Large intestine (tissue), 3 donors: ENCODE data around the gene EFHC1. TPM values are rescaled to one million over a fixed set of nuclear protein-coding genes. Genes with fewer than 3 reads are reported as not detected.
A peak's percentile ranks its signal among the peaks of the same experiment; 100 is the strongest.

ENCODE experiments used
- DNase-seq, 2 donors: peaks; one replicate each; pipeline versions ENCODE4 v3.0.0 to v3.0.0-alpha.2; 2013
- H3K27ac ChIP-seq: one replicate; pipeline ENCODE4 v1.5.1; 2013; ENCODE audit warnings: low read length
- H3K27me3 ChIP-seq: 2 replicates; pipeline ENCODE4 v1.6.1; 2013; ENCODE audit warnings: low read length; ENCODE audit not compliant: control insufficient read depth, insufficient read depth
- H3K36me3 ChIP-seq: 2 replicates; pipeline ENCODE4 v1.6.1; 2013; ENCODE audit warnings: low read length; ENCODE audit not compliant: control insufficient read depth, insufficient read depth
- H3K4me1 ChIP-seq: one replicate; pipeline ENCODE4 v1.6.1; 2013; ENCODE audit warnings: low read length; ENCODE audit not compliant: control insufficient read depth, insufficient read depth
- H3K4me3 ChIP-seq: one replicate; pipeline ENCODE4 v1.5.1; 2013; ENCODE audit warnings: low read length
- H3K9me3 ChIP-seq: one replicate; pipeline ENCODE4 v1.6.1; 2013; ENCODE audit warnings: mild to moderate bottlenecking, low read depth, low read length, moderate library complexity; ENCODE audit not compliant: control insufficient read depth
- WGBS: methylation state at CpG from one replicate; pipeline ENCODE4 v1.1.5; 2013; ENCODE audit warnings: low lambda C conversion rate; ENCODE audit not compliant: insufficient coverage; 5-methylcytosine and 5-hydroxymethylcytosine counted together
- polyA plus RNA-seq: library from polyadenylated mRNA; unstranded; fragments of 120-200 nt; gene quantifications from one replicate; pipeline ENCODE4 v1.2.1, GENCODE V29; 2013

The EFHC1 gene
- polyA plus RNA-seq, 1 donor = 23.2 TPM

DNA sequence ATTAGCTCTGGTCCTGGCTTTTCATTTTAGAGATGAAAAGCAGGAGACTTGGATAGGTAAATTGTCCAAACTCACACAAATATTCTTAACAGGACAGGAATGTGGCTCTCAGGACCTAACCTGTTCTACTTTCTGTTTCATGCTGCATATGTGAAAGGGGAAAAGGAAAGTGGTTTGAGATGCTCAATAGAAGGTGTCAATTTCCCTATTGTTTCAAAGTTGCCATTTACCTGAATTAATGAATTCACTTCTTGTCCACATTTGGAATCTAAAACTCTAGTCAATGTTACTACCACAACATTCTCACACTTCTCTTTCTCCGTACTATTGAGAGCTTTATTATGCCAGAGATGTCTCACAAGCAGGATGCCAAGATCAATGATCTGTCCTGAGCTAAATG is 4.8 kb upstream of the EFHC1 start:
- peaks cover 11% of the 10 kb centered on the region for H3K4me1 ChIP-seq
- WGBS = no CpG with 5 or more reads among the region's 1 CpG
- H3K4me3 ChIP-seq = no peak overlapping the region
- no peaks in the 10 kb centered on the region for H3K9me3 ChIP-seq
- no peaks in the 10 kb centered on the region for H3K27me3 ChIP-seq
- H3K27ac ChIP-seq = no peak overlapping the region
- DNase-seq = no peak
- H3K36me3 ChIP-seq = no peaks in the 10 kb centered on the region

DNA sequence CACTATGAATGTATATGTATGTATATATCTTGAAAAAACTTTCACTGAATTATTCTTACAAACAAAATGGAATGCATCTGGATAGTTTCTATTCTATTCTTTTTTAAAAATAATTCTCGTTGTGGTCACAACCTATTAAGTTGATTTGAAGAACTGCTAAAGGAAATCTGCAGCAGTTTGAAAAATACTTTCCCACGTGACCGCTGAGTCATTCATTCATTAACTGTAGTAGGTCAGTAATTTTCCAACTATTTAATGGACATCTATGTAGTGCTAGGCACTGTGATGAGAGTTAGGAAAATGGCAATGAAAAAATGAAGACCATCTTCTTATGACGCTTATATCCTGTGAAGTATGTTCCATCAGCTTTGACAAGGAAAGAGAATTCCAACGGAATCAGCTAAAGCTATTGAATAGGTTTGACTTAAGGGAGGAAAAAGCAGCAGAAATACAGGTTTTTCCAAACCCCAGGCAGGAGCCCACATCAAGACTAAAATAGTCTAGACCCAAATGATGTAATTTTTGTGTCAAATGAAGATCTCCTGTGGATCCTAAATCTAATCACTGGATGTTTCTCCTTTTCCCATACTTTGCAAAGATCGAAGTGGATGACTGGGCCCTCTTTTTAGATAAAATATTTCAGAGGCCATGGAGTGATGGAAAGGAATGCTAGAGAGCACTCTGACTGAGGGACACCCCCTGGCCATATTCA is 4.1 kb upstream of the EFHC1 start:
- WGBS = 81% methylated on average over 5 of the region's 6 CpGs
- H3K4me3 ChIP-seq = no peak overlapping the region
- H3K36me3 ChIP-seq = no peaks in the 10 kb centered on the region
- no peaks in the 10 kb centered on the region for H3K27me3 ChIP-seq
- peaks cover 11% of the 10 kb centered on the region for H3K4me1 ChIP-seq
- no peak for DNase-seq
- no peaks in the 10 kb centered on the region for H3K9me3 ChIP-seq
- no peak overlapping the region for H3K27ac ChIP-seq

DNA sequence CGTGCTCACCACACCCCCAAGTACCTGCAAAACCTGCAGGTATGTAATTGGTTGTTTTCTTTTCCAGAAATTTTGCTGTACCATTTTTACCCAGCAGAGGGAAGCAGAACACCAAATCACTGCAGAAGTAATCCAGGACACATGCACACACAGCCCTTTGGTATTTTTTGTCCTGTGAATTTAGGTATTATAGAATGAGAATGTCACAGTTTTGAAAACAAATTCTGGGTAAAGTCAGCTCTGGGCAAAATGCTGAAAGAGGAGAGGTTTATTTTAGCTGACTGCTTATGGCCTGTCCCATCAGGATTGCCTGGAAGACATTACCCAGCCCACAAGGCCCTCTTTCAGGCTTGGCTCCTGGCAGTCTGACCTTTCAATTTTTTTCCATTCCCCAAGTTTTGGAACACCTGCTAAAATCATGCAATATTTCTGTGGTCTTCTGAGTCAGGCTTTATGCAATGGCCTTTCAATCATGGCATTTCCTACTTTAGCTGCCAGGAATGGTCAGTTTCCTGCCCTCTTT is 3.5 kb upstream of the EFHC1 start:
- Histone ChIP-seq H3K36me3 (no peaks in the 10 kb centered on the region), H3K27ac (no peak overlapping the region), H3K4me1 (peaks cover 11% of the 10 kb centered on the region), H3K9me3 (no peaks in the 10 kb centered on the region), H3K4me3 (no peak overlapping the region), H3K27me3 (no peaks in the 10 kb centered on the region)
- DNase-seq = peak; percentile 57 to 74
- WGBS = no CpG with 5 or more reads among the region's 1 CpG

DNA sequence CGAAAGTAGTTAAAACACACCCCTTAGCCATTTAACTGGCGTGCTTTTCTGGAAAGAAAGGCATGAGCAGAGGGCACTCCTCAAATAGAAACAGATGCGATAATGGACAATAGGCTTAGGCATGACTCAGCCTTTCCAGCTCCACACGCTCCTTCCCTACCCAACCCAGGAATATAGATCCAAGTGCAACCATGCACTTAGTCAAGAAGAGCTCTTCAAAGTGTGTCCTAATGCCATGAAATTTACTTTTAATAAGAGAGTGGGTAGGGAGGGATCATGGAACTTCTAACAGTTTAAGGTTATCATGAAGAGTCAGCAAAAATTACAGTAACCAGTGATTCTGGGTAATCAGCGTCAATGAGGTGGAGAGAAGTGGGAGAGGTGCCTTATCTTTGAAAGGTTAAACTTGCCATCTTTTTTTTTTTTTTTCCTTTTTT is 2.4 kb upstream of the EFHC1 start:
- H3K27me3 ChIP-seq = no peaks in the 10 kb centered on the region
- DNase-seq = peak; percentile 31 to 74
- no peak overlapping the region for H3K27ac ChIP-seq
- H3K9me3 ChIP-seq = no peaks in the 10 kb centered on the region
- H3K4me3 ChIP-seq = no peak overlapping the region
- H3K4me1 ChIP-seq = peaks cover 11% of the 10 kb centered on the region
- no peaks in the 10 kb centered on the region for H3K36me3 ChIP-seq
- WGBS = 80% methylated on average over 2 of the region's 5 CpGs

DNA sequence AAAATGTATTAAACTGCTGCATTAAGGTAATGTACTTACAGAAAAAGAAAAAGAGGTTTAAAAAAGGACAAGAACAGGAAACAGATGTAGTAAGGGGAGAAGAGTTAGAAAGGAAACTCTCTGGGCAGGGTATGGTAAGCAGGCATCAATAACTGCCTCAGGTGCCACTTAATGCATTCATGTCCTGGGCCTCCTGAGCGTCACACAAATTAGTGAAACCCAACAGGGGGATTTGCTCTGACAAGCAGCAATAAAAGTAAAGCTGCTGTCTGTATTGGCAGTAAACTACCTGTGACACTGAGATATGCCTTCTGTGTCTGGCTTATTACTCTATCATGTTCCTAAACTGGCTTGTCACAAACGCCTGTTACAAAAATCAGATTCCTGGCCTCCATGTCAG is 1.5 kb upstream of the EFHC1 start:
- DNase-seq = no peak

DNA sequence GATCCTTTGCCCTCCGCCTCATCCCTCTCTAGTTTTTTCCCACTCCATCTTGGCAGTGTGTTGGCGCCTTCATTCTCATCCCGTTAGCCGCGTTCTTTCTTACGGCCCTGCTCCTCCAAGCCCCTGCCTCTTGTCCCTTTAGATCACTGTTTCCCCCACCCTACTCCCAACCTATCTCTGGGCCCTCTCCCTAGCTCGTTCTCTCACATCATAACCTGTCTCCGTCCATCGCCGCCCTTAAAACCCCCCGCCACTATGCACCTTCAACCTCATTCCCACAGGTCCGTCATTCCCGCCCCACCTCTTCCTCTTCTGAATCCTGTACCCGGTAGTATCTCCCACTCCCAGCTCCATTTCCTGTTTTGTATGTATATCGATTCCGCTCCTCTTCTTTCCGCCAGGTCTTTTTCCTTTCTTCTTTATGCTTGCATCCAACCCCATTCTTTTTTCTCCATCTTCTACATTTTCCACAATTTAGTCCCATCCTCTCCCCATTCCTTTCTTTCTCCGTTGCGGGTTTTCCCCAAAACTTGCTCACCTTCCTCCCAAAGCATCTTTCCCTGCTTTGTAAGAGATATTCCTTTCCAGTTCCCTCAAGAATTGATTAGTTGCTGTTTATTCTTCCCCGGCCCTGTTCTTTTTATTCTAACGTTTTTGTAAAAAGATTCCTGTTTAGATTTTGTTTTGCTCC is 671 bp downstream of the EFHC1 start:
- peak overlapping the region; percentile 68 for H3K4me3 ChIP-seq
- peaks cover 11% of the 10 kb centered on the region for H3K4me1 ChIP-seq
- H3K9me3 ChIP-seq = no peaks in the 10 kb centered on the region
- H3K27ac ChIP-seq = peak overlapping the region; percentile 69
- no peaks in the 10 kb centered on the region for H3K27me3 ChIP-seq
- DNase-seq = peak in 1 of 2 donors; percentile 68
- H3K36me3 ChIP-seq = peaks cover 4% of the 10 kb centered on the region
- WGBS = 6% methylated on average over 17 of the region's 21 CpGs

More for the DNA sequence above, 1.5 kb upstream of the EFHC1 start:
- Histone ChIP-seq H3K4me1 (peaks cover 11% of the 10 kb centered on the region), H3K4me3 (no peak overlapping the region), H3K27me3 (no peaks in the 10 kb centered on the region), H3K27ac (no peak overlapping the region), H3K36me3 (no peaks in the 10 kb centered on the region), H3K9me3 (no peaks in the 10 kb centered on the region)
- no CpG with 5 or more reads among the region's 2 CpGs for WGBS

DNA sequence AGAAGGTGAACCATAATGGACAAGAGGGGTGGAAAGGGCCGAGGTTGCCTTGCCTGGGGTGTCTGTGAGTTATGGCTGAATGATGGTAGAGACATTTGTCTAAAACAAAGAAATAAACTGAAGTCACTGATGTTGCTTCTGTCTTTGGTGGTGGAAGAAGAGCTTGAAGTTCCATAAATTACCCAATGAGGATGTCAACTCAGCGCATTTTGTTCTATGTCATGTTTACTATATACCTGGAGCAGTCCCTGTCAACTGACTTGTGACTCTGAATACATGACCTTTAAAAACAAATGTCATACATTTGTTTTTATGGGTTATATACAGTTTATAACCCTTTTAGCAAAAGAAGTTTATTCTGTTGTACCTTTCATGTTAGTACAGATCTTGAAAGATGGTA is 2.0 kb downstream of the EFHC1 start:
- Histone ChIP-seq H3K27ac (no peak overlapping the region), H3K27me3 (no peaks in the 10 kb centered on the region), H3K4me3 (no peak overlapping the region), H3K9me3 (no peaks in the 10 kb centered on the region), H3K4me1 (peaks cover 7% of the 10 kb centered on the region), H3K36me3 (peaks cover 7% of the 10 kb centered on the region)
- 100% methylated on average over 1 of the region's 2 CpGs for WGBS
- no peak for DNase-seq

DNA sequence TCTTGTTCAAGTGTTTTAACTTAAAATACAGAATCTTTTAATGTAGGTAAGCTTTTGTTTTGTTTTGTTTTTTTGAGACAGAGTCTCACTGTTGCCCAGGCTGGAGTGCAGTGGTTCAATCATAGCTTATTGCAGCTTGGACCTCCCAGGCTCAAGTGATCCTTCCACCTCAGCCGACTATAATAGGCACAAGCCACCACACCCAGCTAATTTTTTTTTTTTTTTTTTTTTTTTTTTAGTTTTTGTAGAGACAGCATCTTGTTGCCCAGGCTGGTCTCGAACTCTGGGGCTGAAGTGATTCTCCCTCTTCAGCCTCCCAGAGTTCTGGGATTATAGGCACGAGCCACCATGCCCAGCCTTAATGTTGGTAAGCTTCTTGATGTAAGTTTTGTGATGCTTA is 3.3 kb downstream of the EFHC1 start:
- Histone ChIP-seq H3K27me3 (no peaks in the 10 kb centered on the region), H3K27ac (no peak overlapping the region), H3K9me3 (no peaks in the 10 kb centered on the region), H3K4me1 (peaks cover 4% of the 10 kb centered on the region), H3K36me3 (peaks cover 7% of the 10 kb centered on the region), H3K4me3 (no peak overlapping the region)
- WGBS = no CpG with 5 or more reads among the region's 3 CpGs
- no peak for DNase-seq

DNA sequence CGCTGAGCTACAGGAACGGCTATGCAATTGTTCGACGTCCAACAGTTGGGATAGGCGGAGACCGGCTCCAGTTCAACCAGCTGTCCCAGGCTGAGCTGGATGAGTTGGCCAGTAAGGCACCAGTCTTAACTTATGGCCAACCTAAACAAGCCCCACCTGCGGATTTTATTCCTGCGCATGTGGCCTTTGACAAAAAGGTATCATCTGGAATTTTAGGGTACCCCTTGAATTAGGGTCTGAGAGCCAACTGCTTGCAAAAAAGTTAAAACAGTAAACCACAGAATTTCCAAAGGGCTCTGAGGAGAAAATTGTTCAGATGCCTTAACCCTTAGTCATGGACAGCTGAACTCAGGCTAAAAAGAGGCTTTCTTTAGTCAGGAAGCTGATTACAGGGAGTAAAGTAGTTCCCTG is 3.8 kb downstream of the EFHC1 start:
- Histone ChIP-seq H3K27ac (no peak overlapping the region), H3K36me3 (peaks cover 7% of the 10 kb centered on the region), H3K9me3 (no peaks in the 10 kb centered on the region), H3K27me3 (no peaks in the 10 kb centered on the region), H3K4me1 (peaks cover 4% of the 10 kb centered on the region), H3K4me3 (no peak overlapping the region)
- whole genome bisulfite sequencing = no CpG with 5 or more reads among the region's 8 CpGs
- DNase-seq = no peak

DNA sequence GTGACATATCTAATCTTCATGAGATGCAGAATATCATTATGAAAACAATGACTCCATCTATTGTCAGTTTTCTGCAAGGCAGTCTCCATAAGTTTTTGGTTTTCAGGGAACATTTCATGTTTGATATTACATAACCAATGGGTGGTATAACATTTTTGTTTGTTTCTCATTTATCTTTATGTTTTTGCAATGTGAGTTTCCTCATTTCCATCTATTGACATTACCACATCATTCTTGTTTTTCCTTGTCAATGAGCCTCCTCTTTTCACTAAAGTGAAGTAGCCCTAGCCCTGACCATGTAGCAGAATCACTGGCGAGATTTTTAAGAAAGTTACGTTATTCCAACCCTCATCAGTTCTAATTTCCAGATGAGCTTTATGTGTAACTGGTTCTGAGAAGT is 4.4 kb downstream of the EFHC1 start:
- Histone ChIP-seq H3K36me3 (peaks cover 7% of the 10 kb centered on the region), H3K27ac (no peak overlapping the region)
- DNase-seq = no peak

More for the DNA sequence above, 4.4 kb downstream of the EFHC1 start:
- no peaks in the 10 kb centered on the region for H3K9me3 ChIP-seq
- H3K4me3 ChIP-seq = no peak overlapping the region
- no CpG with 5 or more reads among the region's 2 CpGs for WGBS
- no peaks in the 10 kb centered on the region for H3K4me1 ChIP-seq
- no peaks in the 10 kb centered on the region for H3K27me3 ChIP-seq
